Islet precursor cell (in vitro differentiated cells): ENCODE data around the gene WNT3.

ENCODE experiments used
- DNase-seq: peaks from one replicate; pipeline ENCODE4 v3.0.0-alpha.2; 2018

Gene WNT3

DNA sequence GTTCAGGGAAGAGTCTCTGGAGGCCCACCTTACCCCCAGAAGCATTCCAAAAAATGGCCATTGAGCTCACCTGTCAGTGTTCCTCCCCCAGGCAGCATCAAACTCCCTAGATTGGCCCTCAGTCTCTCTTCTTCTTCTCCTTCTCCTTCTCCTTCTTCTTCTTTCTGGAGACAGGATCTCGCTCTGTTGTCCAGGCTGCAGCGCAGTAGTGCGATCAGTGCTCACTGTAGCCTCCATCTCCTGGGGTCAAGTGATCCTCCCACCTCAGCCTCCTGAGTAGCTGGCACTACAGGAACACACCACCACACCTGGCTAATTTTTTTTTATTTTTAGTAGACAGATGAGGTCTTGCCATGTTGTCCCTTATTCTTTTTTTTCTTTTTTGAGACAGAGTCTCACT, 16.4 kb upstream of the WNT3 start:
- DNase-seq = no peak

DNA sequence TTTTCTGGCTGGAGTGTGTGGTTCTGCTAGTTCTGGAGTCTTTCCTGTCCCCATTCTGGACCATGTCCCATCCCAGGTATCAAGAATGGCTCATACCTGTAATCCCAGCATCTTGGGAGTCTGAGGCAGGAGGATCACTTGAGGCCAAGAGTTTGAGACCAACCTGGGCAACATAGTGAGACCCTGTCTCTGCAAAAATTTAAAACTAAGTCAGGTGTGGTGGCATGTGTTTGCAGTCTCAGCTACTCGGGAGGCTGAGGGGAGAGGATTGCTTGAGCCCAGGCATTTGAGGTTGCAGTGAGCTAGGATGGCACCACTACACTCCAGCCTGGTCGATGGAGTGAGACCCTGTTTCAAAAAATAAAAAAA, 15.3 kb upstream of the WNT3 start:
- DNase-seq = no peak

DNA sequence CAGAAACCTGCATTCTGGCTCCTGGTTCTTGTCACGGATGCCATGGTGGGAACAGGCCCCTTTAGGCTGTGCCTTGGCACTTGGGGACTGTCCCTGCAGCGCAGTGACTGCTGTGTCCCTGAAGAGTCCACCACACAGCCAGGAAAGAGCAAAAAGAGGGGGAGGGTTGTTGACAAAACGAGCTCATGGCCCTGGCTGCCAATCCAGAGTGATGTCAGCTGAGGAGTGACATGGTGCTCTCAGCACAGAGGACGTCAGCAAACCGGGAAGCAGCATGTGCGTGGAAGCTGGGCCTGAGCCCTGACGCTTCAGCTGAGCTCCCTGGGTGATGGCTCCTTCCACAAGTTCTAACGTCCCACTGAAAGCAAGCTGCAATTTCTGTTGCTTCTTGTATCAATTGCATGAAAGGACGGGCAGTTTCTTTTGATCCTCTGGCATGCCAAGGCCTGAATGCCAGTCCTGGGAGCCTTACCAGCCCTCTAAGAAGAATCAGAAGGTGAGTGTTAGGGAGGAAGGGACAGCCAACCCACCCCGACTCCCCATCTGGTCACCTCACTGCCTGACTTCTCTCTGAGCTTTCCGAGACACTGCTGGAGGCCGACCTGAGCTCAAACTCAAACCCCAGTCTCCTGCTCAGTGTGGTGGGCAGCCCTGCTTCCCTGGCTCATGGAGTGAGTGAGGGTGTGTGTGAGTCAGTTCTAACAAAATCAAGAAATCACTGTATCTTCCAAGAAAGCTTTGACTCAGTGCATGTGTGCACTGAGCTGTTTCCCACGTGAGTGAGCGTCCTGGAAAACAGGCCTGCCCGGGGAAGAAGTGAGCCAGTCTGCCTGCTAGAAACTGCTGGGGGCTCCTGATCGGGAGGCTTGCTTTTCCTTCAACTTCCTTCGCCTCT, 14.7 kb upstream of the WNT3 start:
- peak; percentile 82 for DNase-seq

DNA sequence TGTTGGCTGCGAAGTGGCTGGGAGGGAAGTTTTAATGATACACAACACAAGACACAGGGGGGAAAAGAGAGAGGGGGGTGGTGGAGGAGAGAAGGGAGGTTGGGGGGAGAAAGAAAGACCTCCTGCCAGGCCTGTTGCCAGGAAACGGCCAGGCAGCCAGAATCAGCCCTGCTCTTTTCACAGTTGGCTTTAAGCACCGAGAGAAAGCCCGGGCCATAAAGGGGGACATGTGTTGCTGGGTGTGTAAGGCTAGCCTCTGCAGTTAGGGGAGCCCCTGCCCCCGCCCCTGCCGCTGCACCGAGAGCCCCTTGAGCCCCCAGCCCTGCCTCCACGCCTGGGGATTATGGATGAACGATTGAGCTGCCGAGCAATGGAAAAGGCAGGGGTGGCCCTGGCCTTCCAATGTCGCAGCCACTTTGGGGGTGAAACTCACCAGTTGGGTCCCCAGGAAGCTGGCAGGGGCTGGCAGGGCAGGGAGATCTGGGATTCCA, 13.9 kb upstream of the WNT3 start:
- peak; percentile 54 for DNase-seq

DNA sequence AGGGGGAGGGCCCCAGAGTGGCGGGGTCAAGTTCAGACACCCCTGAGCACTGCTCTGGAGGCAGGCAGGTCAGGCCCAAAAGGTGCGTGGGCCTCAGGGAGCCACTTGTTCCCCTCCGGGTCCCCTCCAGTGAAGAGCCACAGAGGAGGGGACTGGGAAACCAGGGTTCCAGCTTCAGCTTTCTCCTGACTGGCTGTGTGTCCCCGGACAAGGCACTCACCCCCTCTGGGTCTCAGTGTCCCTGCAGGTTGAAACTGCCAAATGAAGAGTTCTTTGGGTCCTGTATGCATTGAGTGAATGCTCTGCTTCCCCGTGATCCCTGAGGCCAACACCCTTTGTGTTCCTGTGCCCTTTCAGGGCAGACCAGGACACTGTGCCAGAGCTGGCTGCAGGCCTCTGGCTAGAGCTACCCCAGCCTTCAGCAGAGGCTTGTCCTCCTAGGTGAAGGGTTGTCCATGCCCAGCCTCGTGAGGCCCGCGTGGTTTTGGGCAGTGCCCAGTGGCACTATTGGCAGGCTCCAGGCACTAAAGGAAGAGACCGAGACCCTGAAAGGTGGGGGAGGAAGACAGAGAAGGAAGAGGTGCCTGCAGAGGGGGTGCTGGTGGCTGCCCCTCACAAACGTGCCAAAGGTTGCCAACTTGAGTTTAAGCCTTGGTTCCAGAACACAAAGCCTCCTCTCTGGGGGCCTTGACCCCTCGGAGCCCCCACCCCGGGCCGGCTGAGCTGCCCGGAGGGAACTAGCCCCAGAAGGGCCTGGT, 13.3 kb upstream of the WNT3 start:
- no peak for DNase-seq

DNA sequence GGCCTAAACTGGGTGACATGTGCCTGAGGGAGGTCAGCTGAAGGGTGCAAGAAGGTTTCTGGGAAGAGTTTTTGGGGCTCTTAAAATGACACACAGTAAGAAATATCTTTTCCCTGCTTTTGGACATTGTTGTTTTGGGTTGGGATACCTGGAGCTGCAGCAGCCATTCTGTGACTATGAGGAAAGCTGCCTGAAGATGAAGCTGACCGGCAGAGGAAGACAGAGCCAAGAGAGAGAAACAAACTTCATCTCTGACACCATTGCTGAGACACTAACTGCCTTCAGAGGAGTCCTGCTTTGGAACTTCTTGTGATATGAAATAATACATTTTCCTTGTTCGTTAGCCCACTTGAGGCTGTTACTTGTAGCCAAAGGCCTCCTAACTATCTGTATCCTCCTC, 8.8 kb upstream of the WNT3 start:
- no peak for DNase-seq

DNA sequence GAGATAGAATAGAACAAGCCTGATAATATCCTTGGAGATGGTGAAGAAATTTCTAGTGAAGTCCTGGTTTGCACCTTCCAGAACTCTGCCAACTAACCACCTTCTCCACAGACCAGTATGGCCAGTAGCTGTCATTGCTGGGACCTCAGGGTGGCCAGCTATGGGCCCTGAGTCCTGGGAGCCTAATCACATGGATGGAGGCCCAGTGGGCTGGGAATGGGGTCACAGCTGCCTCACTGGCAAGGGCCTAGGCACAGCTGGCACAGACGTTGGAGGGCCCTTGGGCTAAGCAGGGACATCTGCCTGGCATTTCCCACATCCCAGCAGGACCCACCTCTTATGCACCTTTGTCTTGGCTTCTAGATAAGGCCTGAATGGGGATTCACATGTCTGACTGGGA, 7.6 kb upstream of the WNT3 start:
- no peak for DNase-seq

DNA sequence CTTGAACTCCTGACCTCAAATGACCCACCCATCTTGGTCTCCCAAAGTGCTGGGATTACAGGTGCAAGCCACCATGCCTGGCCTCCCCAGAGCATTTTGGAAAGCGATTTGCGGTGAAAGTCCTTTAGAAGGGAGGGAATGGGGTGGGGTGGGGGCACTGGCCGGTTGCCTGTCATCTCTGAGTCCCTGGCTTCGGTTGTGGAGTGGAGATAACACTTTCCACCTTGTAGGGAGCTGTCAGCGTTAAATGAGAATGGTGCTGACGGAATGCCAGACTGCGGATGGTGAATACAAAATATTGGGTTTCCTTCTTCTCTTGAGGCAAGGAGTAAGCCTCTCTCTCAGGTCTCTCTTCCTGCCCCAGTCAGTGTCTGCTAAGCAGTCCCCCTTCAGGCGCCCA, 5.2 kb upstream of the WNT3 start:
- no peak for DNase-seq

DNA sequence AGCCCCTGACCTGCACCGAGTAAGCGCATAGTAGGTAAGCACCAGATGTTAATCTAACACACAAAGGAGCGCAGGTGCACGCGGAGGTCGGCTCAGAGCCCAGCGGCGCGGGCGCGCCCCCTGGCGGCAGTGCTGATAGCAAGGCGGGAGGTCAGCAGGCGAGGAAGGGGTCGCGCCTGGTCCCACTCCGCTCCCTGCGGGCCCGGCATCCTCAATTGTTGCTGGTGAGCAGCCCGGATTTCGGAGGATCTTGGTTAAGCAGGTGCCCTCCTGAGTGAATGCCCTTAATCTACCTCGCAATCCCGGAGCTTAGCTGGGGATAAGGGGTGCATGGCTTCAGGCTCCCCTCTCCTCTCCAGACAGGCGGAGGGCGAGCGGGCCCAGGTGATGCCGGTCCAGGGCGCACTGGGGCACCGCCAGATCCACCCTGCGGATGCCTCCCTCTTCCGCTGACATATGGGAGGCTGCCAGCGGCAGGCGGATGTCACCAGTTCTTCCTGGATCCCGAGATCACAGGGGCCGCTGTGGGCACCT, 4.0 kb upstream of the WNT3 start:
- peak; percentile 57 for DNase-seq

DNA sequence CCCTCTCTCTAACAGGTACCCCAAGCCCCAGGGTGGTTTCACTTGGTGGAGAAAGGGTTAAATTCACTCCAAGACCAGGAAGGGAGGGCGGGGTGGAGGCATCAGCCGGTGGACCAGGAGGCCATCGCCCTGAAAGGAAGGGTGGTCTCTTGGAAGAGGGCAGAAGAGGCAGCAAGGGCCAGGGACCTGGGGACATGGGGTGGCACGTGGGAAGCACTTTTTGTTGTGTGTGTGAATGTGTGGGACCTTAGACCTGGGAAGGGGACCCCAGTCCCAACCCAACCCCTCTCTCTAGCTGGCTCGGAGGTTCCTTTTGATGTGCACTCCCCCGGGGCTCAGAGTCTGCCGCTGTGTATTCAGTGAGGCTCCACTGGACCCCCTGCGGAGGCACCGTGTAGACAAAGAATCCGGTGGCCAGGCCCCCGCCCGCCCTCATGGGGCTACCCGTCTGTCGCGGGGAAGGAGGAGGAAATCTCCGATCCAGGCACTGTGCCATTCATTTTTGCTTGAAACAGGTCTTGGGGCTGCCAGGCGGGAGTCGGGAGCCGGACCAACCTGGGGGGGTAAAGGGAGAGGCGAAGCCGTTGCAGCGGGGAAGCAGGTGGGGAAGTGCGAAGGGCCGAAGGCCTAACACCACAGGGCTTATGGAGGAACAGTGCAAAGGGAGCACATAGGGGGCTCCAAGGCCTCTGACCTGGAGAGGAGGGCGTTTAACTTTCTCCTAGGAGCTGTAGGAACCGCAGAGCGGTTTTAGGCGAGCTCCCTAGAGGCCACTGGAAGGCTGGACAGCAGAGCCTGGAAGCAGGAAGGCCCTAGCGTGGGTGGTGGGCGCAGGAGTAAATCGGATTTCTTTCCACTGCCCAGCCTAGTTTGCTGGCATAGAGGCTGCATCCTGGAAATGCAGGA, 3.2 kb upstream of the WNT3 start:
- peak; percentile 54 for DNase-seq

DNA sequence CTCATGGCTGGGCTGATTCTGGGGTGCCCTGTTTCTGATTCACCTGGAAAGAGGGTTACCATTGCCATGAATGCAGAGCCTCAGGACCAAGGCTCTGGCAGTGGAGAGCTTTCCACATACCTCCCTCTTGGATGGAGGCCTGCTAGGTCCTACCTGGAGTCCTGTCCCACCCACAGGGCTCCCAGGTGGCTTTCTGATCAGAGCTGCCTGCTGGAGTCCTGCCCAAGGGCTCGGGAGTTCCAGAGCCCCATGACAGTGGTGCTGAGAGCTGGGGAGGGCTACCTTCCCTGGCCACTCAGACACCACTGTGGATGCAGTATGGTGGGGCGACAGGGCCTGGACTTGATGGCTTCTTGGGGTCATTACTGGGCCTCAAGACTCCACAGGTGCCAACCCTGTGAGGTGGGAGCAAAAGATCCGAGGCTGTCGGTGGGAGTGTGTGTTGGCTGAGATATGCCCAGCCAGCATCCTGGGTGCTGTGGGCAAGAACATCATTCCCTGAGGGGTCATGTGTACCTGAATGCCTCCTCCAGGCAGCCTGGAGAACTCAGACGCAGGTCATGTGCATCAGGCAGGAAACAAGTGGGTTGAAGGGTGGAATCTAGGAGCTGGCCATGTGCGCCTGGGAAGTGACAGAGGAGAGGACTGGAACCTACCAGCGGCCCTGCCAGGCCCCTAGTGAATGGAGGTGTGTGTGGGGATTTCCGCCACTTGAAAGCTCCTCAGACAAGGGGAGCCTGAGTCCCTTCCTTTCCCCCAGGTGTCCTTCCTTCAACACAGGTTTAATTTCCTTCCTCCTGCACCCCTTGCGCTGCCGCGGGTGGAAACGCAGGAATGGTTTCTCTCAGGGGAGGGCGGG, 2.3 kb upstream of the WNT3 start:
- DNase-seq = peak; percentile 69

DNA sequence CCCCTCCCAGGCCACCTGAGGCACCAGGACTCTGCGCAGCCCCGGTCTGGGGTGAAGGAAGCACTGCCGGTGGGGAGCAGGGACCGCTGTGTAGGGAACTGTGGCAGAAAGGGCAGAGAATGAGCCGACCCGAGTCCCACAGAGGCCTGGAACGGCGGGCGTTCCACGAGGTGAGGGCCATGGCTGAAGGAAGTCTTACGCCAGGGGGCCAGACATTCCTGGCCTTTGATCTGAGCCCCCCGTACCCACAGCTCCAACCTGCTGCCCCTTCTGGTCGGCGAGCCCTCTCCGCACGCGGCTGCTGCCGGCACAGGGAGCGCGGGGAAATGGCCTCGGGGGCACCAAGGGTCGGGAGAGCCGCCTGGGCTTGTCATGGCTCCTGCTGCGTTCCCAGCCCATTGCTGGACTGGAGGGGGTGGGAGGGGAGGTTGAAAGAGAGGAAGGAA, 1.4 kb upstream of the WNT3 start:
- peak; percentile 82 for DNase-seq

DNA sequence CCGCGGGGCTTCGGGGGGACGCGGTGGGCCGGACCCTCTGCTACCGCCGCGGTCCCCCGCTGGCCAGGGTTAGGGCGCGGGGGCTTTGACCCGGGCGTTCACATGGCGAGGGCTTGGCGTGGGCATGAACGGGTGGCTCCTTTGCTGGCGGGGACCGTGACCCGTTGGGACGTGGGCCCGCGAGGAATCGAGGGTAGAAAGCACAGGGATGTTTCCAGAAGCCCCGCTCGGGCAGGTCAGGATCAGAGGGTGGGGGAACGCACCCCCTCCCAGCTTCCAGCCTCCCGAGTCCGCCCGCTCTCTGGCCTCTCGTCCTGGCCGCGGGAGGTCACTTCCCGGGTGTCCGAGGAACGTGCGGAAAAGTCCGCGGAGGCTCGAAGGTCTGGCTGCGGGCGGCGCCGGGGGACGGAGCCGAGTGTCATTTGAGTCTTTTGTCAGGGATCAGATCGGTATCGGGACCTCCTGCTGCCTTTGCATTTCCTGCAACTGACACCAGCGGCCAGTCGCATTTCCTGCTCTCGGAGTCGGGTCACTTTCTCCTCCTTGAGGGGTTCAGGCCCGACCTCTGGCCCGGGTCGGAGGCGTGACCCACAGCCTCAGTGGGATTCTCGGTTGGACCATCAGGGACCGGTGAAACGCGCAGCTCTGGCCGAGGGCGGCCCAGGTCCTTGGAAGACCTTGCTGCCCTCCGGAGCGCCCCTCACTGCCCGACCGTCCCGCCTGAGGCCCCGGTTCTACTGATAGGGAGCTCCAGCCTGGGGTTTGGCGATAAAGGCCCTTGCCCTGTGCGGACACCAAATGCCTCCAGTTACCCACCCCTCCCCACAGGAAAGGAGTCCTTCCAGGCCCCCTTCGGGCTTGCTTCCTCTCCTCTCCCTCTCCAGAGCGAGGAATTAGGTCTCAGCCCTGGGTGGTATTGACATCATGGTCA, 702 bp upstream of the WNT3 start:
- DNase-seq = peak; percentile 89

DNA sequence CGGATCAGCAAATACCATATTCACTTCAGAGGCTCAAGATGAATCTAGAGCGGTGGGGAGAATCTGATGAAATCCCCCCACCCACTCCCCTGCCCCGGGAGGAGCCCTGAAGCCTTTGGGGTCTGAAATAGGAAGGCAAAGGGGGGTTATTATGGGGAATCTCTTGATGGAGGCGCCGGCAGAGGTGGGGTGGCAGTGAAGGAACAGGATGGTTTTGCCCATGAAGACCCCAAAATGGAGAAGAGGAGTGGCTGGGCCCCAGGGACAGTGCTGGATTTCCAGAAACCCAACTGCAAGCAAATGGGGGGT, 637 bp downstream of the WNT3 start:
- DNase-seq = no peak

DNA sequence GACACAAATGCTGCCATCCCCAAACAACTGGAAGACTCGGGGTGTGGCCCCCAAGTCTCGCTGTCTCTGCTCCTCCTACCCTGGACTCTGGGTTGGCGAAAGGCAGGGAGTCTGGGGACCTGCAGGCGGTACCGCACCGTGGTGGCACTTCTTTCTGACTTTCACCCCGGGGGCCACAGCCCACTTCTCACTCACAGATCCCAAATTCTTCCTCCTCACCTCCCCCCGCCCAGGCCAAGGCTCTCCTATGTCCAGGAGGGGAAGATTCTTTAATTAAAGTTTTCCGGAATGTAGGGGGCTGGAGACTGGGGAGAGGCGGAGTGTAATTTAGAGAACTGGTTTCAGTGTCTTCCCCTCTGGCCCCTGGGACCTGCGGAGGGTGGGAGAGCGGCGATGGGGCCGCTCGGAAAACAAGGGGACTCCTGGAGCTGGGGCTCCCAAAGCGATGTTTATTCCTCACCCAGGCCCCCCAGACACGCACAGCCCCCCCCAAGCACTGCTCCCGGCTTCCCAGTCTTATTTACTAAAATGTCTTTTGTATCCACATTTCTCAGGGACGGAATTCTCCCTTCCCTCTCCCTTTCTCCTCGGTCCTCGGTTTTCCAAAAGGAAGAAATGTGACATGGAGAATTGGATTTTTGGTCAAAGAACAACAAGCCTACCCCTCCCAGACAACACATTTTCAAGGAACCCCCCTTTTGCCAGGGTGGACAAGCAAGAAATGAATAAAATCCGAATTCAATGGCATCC, 1.2 kb downstream of the WNT3 start:
- DNase-seq = peak; percentile 63

DNA sequence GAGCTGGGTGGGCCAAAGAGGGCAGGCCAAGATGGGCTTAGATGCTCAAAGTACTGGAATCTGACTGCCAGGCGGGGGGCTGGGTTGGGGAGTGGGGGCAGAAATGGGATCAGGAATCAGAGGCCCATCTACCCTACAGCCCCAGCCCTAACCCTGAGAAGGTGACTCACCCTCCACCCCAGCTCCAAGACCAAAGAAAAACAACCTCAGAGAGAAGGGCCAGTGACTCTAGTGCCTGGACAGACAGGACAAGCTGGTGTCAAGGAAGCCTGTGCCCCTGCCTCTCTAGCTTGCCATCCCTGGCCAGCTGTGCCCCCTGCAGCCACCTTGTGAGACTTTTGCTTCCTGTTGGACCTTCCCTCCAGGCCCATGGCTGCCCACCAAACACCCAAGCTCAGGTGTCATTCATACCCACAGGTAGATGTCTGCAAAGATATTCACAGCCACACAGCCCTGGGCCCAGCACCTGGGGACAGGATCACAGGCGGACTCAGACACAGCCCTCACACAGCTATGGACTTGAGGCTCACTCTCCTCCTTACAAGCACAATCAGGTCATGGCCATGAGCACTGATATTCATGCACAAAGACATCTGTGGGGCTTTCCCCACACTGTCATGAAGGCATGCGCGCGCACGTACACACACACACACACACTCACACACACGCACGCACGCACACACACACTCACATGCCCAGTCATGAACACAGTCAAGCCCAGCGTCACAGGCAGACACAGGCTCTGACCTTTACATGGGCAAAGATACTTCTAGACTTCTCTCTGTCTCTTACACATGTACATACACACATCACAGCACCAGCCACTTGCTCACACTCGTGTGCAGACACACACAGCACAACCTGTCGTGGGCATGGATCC, 2.8 kb downstream of the WNT3 start:
- DNase-seq = peak; percentile 72

DNA sequence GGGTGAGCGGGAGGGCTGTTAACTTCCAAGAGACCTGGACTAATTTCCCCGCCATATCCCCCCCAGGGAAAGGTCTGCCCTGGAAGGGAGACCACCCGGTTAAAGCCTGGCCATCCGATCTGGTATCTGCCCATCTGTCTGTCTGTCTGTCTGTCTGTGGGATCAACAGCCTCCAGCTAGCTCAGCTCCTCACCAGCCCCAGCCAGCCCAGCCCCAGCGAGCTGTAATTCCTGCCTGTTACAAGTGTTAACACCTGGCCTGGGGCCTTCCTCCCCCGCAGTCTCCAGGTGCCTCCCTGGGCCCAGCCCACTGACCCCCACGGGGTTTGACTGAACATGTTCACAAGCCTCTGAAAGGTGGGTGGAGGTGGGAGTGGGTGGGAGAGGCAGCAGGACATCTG, 4.0 kb downstream of the WNT3 start:
- DNase-seq = peak; percentile 84

DNA sequence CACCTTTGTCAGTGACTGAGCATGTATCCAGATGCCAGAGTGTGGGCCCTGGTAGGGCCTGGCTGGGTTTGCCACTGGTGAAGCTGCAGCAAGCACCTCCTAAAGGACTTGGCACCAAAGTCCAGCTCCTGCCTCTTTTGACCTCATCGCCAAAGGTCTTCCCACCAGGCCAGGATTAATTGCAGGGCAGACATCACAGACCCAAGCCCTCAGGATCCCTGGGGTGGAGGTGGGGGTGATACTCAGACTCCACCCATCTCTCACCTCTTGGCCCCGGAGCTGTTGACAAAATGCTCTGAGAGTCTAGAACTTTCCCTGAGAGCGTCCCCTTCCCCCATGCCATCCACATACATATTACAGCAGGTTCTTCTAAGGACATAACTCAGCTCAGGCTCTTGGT, 4.6 kb downstream of the WNT3 start:
- peak; percentile 54 for DNase-seq
